GM23338 (cell line): ENCODE measurements around the gene LAD1. TPM values are rescaled to one million over a fixed set of nuclear protein-coding genes. Genes with fewer than 3 reads are reported as not detected.

ENCODE experiments used
- ATAC-seq: fragments of 200-7000 bp; cut with Tn5 transposase; 3 replicates; pipeline ENCODE4 v1.9.1; 2020
- DNase-seq: peaks from one replicate; pipeline ENCODE4 v3.0.0-alpha.2; 2015; ENCODE audit warnings: low spot score
- H2AFZ ChIP-seq: fragments of 200-600 bp; sonication (generic); 2 replicates; pipeline ENCODE4 v1.8.0; 2016; ENCODE audit warnings: antibody characterized with exemption, mild to moderate bottlenecking, moderate library complexity
- H3F3A ChIP-seq: fragments of 200-600 bp; sonication (generic); replicated peaks from 2 replicates; pipeline ENCODE4 v1.8.0; 2017; ENCODE audit warnings: antibody characterized with exemption, mixed run types, low read depth
- H3K27ac ChIP-seq: fragments of 200-600 bp; sonication (generic); 2 replicates; pipeline ENCODE4 v1.6.1; 2016; ENCODE audit warnings: low read depth
- H3K27me3 ChIP-seq: fragments of 200-600 bp; sonication (generic); 2 replicates; pipeline ENCODE4 v1.8.0; 2016; ENCODE audit warnings: mild to moderate bottlenecking, mixed run types, moderate library complexity; ENCODE audit not compliant: insufficient read depth
- H3K36me3 ChIP-seq: fragments of 200-600 bp; sonication (generic); 2 replicates; pipeline ENCODE4 v1.8.0; 2016; ENCODE audit warnings: mild to moderate bottlenecking; ENCODE audit not compliant: insufficient read depth
- H3K4me1 ChIP-seq: fragments of 200-600 bp; sonication (generic); 2 replicates; pipeline ENCODE4 v1.8.0; 2016; ENCODE audit warnings: mild to moderate bottlenecking, moderate library complexity; ENCODE audit not compliant: insufficient read depth
- H3K4me2 ChIP-seq: fragments of 200-600 bp; sonication (generic); 2 replicates; pipeline ENCODE4 v1.7.1; 2017; ENCODE audit warnings: mixed run types
- H3K4me3 ChIP-seq: fragments of 200-600 bp; sonication (generic); 2 replicates; pipeline ENCODE4 v1.6.1; 2016; ENCODE audit warnings: mixed run types
- H3K79me2 ChIP-seq: fragments of 200-600 bp; sonication (generic); replicated peaks from 2 replicates; pipeline ENCODE4 v1.8.0; 2017; ENCODE audit warnings: mild to moderate bottlenecking; ENCODE audit not compliant: insufficient read depth
- H3K9me2 ChIP-seq: fragments of 200-600 bp; sonication (generic); 2 replicates; pipeline ENCODE4 v1.8.0; 2017; ENCODE audit not compliant: insufficient read depth
- H4K20me1 ChIP-seq: fragments of 200-600 bp; sonication (generic); replicated peaks from 2 replicates; pipeline ENCODE4 v1.8.0; 2017; ENCODE audit warnings: mild to moderate bottlenecking; ENCODE audit not compliant: insufficient read depth
- H3K27ac Mint-ChIP-seq: 2 replicates; pipeline ENCODE4 v1.8.0; 2020; ENCODE audit warnings: inconsistent platforms, mild to moderate bottlenecking, moderate library complexity, mixed read lengths
- H3K27me3 Mint-ChIP-seq: 3 replicates; pipeline ENCODE4 v1.8.0; 2022; ENCODE audit warnings: low read depth, mild to moderate bottlenecking, moderate library complexity, mixed read lengths, inconsistent platforms; ENCODE audit not compliant: insufficient read depth, poor library complexity
- H3K36me3 Mint-ChIP-seq: 3 replicates; pipeline ENCODE4 v1.8.0; 2021; ENCODE audit warnings: low read depth, mild to moderate bottlenecking, inconsistent platforms, moderate library complexity, mixed read lengths
- H3K4me1 Mint-ChIP-seq: 3 replicates; pipeline ENCODE4 v1.8.0; 2020; ENCODE audit warnings: mild to moderate bottlenecking, inconsistent platforms, mixed read lengths
- H3K4me3 Mint-ChIP-seq: 3 replicates; pipeline ENCODE4 v1.8.0; 2021; ENCODE audit warnings: moderate library complexity, mild to moderate bottlenecking, inconsistent platforms, mixed read lengths
- H3K9me3 Mint-ChIP-seq: 3 replicates; pipeline ENCODE4 v1.8.0; 2020; ENCODE audit warnings: moderate library complexity, mild to moderate bottlenecking, inconsistent platforms, mixed read lengths
- CREB1 ChIP-seq: fragments of 250-450 bp; sonication (Bioruptor Pico); IDR thresholded peaks from 2 replicates; pipeline ENCODE4 v1.5.0; 2020; ENCODE audit warnings: low read depth, mild to moderate bottlenecking, moderate library complexity
- ETS1 ChIP-seq: IDR thresholded peaks from 2 replicates; pipeline ENCODE4 v1.6.1; 2016; ENCODE audit warnings: antibody characterized with exemption
- EZH2 ChIP-seq: fragments of 200-600 bp; sonication (generic); IDR thresholded peaks from one replicate; pipeline ENCODE4 v1.8.0; 2017; ENCODE audit warnings: antibody characterized with exemption, mild to moderate bottlenecking, low read depth; ENCODE audit not compliant: unreplicated experiment
- EZH2phosphoT487 ChIP-seq: fragments of 200-600 bp; sonication (generic); IDR thresholded peaks from one replicate; pipeline ENCODE4 v1.8.1; 2018; ENCODE audit warnings: antibody characterized with exemption; ENCODE audit not compliant: unreplicated experiment
- JUNB ChIP-seq: IDR thresholded peaks from one replicate; pipeline ENCODE4 v1.6.1; 2016; ENCODE audit warnings: antibody characterized with exemption; ENCODE audit not compliant: unreplicated experiment
- POLR2AphosphoS5 ChIP-seq: IDR thresholded peaks from 2 replicates; pipeline ENCODE4 v1.6.1; 2016; ENCODE audit warnings: antibody characterized with exemption, low read depth
- REST ChIP-seq: IDR thresholded peaks from one replicate; pipeline ENCODE4 v1.6.1; 2018; ENCODE audit warnings: antibody characterized with exemption; ENCODE audit not compliant: unreplicated experiment
- STAT1 ChIP-seq: IDR thresholded peaks from one replicate; pipeline ENCODE4 v1.6.1; 2016; ENCODE audit warnings: antibody characterized with exemption; ENCODE audit not compliant: unreplicated experiment
- ZNF114 ChIP-seq: fragments of 250-450 bp; sonication (Bioruptor Pico); IDR thresholded peaks from 2 replicates; pipeline ENCODE4 v1.5.0; 2020; ENCODE audit warnings: mild to moderate bottlenecking, moderate library complexity
- ZNF331 ChIP-seq: fragments of 250-450 bp; sonication (Bioruptor Pico); IDR thresholded peaks from 2 replicates; pipeline ENCODE4 v1.5.0; 2020; ENCODE audit warnings: low read depth, mild to moderate bottlenecking, moderate library complexity
- polyA plus RNA-seq: library from polyadenylated mRNA; unstranded; fragments of >200 nt; fragmentation: Nextera tagmentation; extraction: Ambion mirVana; gene quantifications from 2 replicates; pipeline ENCODE4 v1.2.1, GENCODE V29; 2016
- total RNA-seq: library from RNA; depleted of rRNA; stranded (reverse); fragments of >200 nt; shearing (Covaris generic); gene quantifications from 2 replicates; pipeline ENCODE4 v1.2.3, GENCODE V29; 2014
- TF ChIP-seq, protein P1 (sequence below), 2 experiments: fragments of 200-600 bp in 1 of 2; sonication (generic) in 1 of 2; conservative IDR thresholded peaks; 2 replicates each; pipeline versions ENCODE4 v1.5.1 to v1.6.1; 2016 to 2017; ENCODE audit warnings: antibody characterized with exemption in 2 of 2, low read depth in 2 of 2, mild to moderate bottlenecking in 2 of 2, moderate library complexity in 1 of 2
- TF ChIP-seq, protein P2 (sequence below): fragments of 250-450 bp; sonication (Bioruptor Pico); IDR thresholded peaks from 2 replicates; pipeline ENCODE4 v1.5.0; 2020; ENCODE audit warnings: mild to moderate bottlenecking, moderate library complexity

The LAD1 gene
- total and polyA plus RNA-seq, 2 experiments from 2014 or later = 17.6 to 18.9 TPM

DNA sequence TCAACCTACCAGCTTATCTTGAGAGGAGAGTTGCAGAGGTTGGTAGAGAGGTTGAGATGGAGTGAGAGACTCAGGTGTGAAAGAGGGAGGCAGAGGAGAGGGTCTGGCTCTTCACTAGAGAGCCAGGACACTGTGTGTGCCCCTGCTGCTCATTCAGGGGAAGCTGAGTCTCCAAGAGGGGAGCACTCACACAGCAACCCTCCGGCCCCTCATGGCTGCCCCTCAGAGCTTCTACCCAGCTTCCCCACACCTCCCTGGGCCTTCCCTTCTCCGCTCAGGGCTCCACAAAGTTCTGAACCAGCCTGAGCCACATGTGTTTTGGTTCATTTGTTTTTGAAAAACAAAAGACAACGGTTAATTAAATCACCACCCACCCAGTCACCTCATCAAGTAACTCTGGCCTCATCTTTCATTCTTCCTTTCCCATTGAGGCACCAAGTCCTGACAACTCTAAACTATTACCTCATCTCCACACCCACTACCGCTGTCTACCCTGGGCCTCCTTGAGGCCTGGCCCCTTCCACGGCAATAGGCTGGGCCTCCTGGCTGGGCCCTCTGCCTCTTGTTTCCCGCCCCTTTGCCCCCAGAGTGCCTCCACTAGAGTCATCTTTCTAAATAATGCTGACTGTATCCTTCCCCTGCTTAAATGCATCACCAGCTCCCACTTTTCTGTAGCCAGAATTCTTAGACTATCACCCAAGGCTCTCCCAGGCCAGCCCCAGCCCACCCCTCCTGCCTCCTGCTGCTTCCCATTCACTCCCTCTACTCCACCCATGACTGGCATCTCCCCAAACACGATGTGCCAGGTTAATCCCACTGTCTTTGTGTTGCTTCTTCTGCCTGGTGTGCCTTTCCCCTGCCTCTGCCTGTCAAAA, 54.7 kb downstream of the LAD1 start (continued):
- no peak for TF ChIP-seq EZH2
- no peak for TF ChIP-seq ZNF114

DNA sequence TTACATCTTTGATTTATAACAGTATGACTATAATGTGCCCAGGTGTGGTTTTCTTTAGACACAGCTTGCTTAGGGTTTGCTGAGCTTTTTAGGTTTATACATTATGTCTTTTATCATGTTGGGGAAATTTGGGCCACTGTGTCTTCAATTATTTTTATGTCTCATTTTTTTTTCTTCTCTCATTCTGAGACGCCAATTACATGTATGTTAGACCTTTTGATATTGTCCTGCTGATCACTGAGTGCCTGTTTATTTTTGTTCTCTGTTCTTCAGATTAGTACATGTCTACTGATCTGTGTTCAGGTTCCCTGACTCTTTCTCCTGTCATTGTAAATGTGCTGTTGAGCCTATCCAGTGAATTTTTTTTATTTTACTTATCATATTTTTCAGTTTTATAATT, 57.7 kb downstream of the LAD1 start:
- DNase-seq = no peak
- H3K36me3 Mint-ChIP-seq = no peaks in the 10 kb centered on the region
- ATAC-seq = no peak
- H3K4me1 Mint-ChIP-seq = peaks cover 8% of the 10 kb centered on the region; the same call in 2 of the 3 replicates
- no peak overlapping the region for H3K4me3 ChIP-seq
- no peak overlapping the region for H3K4me2 ChIP-seq
- H3K9me2 ChIP-seq = peaks cover 6% of the 10 kb centered on the region; the same call in 1 of the 2 replicates
- peaks cover 7% of the 10 kb centered on the region; the same call in 2 of the 3 replicates for H3K9me3 Mint-ChIP-seq
- TF ChIP-seq CREB1 (no peak), ZNF114 (no peak), EZH2phosphoT487 (no peak), ETS1 (no peak), REST (no peak), JUNB (no peak), ZNF331 (CRISPR knock-in tag) (no peak), STAT1 (no peak), POLR2AphosphoS5 (no peak)
- TF ChIP-seq, protein P1, sequence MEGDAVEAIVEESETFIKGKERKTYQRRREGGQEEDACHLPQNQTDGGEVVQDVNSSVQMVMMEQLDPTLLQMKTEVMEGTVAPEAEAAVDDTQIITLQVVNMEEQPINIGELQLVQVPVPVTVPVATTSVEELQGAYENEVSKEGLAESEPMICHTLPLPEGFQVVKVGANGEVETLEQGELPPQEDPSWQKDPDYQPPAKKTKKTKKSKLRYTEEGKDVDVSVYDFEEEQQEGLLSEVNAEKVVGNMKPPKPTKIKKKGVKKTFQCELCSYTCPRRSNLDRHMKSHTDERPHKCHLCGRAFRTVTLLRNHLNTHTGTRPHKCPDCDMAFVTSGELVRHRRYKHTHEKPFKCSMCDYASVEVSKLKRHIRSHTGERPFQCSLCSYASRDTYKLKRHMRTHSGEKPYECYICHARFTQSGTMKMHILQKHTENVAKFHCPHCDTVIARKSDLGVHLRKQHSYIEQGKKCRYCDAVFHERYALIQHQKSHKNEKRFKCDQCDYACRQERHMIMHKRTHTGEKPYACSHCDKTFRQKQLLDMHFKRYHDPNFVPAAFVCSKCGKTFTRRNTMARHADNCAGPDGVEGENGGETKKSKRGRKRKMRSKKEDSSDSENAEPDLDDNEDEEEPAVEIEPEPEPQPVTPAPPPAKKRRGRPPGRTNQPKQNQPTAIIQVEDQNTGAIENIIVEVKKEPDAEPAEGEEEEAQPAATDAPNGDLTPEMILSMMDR (conservative IDR thresholded peaks at IDR 0.05; ENCODE audit: low read depth in 2 of 2) = no peak
- TF ChIP-seq, protein P2, sequence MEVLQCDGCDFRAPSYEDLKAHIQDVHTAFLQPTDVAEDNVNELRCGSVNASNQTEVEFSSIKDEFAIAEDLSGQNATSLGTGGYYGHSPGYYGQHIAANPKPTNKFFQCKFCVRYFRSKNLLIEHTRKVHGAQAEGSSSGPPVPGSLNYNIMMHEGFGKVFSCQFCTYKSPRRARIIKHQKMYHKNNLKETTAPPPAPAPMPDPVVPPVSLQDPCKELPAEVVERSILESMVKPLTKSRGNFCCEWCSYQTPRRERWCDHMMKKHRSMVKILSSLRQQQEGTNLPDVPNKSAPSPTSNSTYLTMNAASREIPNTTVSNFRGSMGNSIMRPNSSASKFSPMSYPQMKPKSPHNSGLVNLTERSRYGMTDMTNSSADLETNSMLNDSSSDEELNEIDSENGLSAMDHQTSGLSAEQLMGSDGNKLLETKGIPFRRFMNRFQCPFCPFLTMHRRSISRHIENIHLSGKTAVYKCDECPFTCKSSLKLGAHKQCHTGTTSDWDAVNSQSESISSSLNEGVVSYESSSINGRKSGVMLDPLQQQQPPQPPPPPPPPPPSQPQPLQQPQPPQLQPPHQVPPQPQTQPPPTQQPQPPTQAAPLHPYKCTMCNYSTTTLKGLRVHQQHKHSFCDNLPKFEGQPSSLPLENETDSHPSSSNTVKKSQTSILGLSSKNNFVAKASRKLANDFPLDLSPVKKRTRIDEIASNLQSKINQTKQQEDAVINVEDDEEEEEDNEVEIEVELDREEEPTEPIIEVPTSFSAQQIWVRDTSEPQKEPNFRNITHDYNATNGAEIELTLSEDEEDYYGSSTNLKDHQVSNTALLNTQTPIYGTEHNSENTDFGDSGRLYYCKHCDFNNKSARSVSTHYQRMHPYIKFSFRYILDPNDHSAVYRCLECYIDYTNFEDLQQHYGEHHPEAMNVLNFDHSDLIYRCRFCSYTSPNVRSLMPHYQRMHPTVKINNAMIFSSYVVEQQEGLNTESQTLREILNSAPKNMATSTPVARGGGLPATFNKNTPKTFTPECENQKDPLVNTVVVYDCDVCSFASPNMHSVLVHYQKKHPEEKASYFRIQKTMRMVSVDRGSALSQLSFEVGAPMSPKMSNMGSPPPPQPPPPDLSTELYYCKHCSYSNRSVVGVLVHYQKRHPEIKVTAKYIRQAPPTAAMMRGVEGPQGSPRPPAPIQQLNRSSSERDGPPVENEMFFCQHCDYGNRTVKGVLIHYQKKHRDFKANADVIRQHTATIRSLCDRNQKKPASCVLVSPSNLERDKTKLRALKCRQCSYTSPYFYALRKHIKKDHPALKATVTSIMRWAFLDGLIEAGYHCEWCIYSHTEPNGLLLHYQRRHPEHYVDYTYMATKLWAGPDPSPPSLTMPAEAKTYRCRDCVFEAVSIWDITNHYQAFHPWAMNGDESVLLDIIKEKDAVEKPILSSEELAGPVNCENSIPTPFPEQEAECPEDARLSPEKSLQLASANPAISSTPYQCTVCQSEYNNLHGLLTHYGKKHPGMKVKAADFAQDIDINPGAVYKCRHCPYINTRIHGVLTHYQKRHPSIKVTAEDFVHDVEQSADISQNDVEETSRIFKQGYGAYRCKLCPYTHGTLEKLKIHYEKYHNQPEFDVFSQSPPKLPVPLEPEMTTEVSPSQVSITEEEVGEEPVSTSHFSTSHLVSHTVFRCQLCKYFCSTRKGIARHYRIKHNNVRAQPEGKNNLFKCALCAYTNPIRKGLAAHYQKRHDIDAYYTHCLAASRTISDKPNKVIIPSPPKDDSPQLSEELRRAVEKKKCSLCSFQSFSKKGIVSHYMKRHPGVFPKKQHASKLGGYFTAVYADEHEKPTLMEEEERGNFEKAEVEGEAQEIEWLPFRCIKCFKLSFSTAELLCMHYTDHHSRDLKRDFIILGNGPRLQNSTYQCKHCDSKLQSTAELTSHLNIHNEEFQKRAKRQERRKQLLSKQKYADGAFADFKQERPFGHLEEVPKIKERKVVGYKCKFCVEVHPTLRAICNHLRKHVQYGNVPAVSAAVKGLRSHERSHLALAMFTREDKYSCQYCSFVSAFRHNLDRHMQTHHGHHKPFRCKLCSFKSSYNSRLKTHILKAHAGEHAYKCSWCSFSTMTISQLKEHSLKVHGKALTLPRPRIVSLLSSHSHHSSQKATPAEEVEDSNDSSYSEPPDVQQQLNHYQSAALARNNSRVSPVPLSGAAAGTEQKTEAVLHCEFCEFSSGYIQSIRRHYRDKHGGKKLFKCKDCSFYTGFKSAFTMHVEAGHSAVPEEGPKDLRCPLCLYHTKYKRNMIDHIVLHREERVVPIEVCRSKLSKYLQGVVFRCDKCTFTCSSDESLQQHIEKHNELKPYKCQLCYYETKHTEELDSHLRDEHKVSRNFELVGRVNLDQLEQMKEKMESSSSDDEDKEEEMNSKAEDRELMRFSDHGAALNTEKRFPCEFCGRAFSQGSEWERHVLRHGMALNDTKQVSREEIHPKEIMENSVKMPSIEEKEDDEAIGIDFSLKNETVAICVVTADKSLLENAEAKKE = no peak
- no peaks in the 10 kb centered on the region for H3K79me2 ChIP-seq
- no peak overlapping the region for H2AFZ ChIP-seq
- no peaks in the 10 kb centered on the region for H4K20me1 ChIP-seq
- H3F3A ChIP-seq = no peaks in the 10 kb centered on the region
- no peaks in the 10 kb centered on the region for H3K4me1 ChIP-seq
- no peak overlapping the region for H3K27ac Mint-ChIP-seq
- no peak overlapping the region for H3K4me3 Mint-ChIP-seq
- peaks cover 2% of the 10 kb centered on the region for H3K27me3 Mint-ChIP-seq
- H3K36me3 ChIP-seq = no peaks in the 10 kb centered on the region; the same call in 1 of the 2 replicates
- no peaks in the 10 kb centered on the region for H3K27me3 ChIP-seq
- no peak overlapping the region for H3K27ac ChIP-seq
